Caki2 (cell line): ENCODE results near the gene SLC25A41. TPM values are rescaled to one million over a fixed set of nuclear protein-coding genes. Genes with fewer than 3 reads are reported as not detected.
"Not testable (repeated sequence)": the region's sequence is repeated elsewhere in the genome, so short reads cannot be mapped to it uniquely, and the experiment has no call there.

ENCODE experiments used
- DNase-seq: peaks from one replicate; pipeline ENCODE4 v3.0.0-alpha.2; 2015; ENCODE audit warnings: low read depth
- in situ Hi-C: cut with HindIII; loops from 2 replicates; pipeline ENCODE4 v1.10.0; 2016; ENCODE audit warnings: low sequenced_read_pairs, low pct_unique_long_range_greater_than_20kb, mixed read lengths
- total RNA-seq: library from RNA; depleted of rRNA; stranded (reverse); fragments of >200 nt; shearing (Covaris generic); gene quantifications from 2 replicates; pipeline ENCODE4 v1.2.3, GENCODE V29; 2014; ENCODE audit warnings: low replicate concordance

Gene SLC25A41
- total RNA-seq, 1 experiment from 2014 or later, result not detected

DNA sequence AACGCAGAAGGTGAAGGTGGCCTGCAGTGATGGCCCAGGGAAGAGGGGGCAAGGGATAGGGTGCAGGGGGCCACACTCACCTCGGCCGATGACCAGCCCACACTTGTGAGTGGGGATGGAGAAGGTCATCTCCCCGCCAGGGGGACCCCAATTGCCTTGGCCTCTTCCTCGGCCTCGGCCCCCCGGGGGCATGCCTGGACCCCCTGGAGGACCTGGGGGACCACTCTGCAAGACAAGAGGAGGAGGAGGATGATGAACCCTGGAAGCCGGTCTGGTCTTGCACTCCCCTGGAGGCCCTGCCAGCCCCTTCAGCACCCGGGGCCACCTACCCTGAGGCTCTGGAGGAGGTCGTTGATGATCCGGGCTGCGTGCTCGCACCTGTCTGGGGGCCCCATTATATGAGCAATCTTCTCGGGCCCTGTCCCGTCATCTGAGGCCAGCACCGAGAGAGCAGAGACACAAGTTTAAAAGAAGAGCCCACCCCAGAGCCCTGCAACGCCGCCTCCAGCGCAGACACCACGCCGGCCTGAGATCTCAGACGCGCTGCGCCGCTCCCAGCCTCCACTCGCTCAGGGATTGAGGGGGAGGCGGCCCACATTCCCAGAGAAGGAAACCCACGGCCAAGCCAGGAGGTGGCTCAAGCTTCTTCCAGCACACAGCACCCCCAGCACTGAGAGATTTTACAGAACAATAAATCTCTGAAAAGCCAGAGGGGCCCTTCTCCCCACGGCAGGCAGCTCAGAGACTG is 16.7 kb downstream of the SLC25A41 start:
- in situ Hi-C loops, result no loop called here
- DNase-seq, result no peak

DNA sequence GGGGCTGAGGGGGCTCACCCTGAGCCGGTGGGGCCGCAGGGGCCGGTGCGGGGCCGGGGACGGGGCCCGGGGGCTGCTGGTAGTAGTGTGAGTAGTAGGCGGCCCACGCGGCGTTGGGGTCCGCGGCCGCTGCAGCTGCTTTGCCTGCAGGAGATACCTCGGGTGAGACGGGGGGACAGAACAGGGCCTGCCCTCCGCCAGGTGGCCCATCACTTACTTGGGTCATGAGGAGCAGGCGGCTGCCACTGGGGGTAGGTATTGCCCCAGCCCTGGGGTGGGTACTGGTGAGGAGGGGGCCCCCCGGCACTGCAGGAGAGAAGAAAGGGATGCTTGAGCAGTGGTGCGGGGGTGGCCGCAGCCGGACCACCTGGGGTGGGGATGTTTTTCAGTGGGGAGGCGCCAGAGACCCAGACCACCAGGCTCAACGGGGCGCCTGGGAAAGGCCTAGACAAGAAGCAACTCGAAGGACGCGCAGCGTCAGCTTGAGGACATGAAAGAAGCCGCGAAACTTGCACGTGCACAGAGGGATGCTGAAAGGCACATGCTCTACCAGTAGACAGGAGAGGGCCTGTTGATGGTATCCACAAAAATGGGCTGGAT is 17.9 kb downstream of the SLC25A41 start:
- DNase-seq, result no peak
- in situ Hi-C loops, result no loop called here

DNA sequence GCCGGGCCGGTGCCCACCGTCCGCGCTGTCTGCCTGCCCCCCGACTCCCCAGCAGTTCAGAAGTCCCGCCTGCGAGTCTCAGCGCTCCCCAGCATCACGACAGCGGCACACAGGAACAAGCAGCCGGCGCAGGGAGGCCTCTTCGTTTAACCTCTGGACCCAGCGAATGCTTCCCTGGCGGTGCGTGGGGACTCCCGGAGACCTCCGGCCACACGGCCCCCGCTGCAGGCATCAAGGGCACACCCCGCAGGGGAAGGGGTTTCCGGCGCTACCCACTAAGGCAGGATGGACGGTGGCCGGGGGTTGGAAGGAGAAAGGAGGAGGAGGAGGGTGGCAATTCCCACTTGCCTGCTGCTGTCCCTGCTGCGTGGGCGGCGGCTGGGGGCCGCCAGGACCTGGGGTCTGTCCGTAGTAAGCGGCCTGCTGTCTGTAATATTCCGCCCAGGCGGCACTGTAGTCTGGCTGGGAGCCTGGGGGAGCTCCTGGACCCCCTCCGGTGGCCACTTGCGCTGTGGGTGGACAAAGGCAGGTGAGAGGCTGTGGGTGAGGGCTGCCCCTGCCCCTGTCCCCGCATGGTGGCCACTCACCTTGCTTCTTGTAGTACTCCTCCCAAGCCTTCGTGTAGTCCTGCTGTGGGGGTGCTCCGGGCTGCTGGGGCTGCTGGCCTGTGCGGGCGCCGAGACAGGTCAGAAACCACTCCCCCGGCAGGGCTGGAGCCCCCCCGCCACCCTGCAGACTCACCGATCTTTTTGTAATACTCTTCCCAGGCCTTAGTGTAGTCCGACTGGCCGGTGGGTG is 18.6 kb downstream of the SLC25A41 start:
- in situ Hi-C loops, result no loop called here
- DNase-seq, result no peak

DNA sequence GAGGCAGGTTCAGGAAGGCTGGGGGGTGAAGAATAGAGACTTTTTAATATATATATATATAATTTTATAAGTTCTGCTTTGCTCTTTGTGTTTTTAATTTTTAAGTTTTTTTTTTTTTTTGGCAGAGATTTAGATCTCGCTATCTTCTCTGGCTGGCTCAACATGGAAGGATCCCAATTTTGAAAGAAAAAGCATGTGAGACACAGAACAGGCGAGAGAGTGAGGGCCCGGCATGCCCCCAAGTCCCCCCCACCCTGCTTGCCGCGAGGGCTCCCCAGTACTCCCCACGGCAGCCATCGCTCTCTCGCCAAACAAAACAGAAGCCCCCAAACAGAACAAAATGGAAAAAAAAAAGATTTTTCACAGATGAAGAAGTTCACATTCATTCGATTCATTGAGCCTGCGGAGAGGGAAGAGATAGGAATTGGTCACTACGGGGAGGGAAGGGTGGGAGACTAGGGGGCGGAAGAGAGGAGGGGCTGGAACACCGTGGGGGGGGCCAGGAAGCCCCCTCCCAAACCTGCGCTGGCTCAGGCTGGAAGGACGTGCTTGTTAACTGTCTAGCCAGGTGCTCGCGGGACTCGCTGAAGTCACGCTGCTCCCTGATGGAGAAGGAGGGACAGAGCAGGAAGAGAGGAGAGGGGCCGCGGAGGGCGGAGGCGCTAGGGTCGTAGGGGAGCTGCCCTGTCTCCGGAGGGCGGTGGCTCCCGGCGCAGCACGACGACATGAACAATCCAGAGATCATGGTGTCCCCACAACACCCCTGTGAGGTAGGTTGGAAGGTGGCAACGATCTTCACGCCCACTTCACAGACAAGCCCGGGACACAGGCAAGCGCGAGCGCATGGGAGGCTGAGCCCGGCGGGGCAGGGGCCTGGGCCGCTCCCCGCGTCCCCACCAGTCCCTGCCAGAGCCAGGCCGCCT is 19.6 kb downstream of the SLC25A41 start:
- DNase-seq, result no peak
- in situ Hi-C loops, result no loop called here

DNA sequence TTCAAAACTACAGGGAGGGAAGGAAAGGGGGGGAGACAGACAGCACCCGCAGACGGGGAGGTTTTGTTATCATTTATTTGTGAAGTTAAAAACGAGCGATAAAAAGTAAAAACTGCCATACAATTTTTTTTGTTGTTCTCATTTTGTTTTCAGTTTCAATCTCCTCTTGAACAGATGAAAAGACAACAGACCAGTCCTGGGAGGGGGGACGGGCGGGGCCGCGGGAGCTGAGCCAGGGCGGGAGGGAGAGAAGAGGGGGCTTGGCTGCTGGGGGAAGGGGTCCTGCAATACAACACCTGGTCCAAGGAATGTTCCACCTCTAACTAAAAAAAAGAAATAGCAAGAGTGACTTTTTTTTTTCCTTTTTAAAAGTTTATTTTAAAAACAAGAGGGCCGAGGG is 20.3 kb downstream of the SLC25A41 start:
- DNase-seq, result no peak
- in situ Hi-C loops, result no loop called here

DNA sequence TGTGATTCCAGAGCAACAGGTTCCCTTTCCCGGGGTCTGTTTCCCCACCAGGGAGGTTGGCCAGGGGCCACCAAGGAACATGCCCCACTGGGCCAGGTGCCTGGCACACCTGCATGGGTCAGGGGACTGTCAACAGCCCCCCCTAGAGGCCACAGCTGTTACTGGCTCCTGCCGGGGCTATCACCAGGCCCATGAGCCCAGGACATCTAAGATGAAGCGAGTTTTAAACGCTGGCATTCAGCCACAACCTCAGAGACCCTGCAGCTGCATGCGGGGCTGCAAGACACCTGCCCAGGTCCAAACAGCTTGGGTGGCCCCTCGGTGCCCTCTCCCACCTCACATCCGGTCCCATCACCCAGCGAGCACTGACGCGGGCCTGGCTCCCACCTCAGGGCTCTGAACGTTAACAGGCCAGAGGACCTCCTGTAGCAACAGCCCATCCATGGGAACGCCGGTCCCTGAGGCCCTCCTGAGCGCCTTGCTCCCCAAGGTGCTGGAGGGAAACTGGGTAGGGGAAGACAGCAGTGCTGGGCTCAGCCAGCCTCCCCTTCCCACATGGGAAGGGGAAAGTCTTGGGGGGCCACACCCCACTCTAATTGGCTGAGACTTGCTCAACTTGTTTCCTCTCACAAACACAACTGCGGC is 21.0 kb downstream of the SLC25A41 start:
- in situ Hi-C loops, result no loop called here
- DNase-seq, result no peak

DNA sequence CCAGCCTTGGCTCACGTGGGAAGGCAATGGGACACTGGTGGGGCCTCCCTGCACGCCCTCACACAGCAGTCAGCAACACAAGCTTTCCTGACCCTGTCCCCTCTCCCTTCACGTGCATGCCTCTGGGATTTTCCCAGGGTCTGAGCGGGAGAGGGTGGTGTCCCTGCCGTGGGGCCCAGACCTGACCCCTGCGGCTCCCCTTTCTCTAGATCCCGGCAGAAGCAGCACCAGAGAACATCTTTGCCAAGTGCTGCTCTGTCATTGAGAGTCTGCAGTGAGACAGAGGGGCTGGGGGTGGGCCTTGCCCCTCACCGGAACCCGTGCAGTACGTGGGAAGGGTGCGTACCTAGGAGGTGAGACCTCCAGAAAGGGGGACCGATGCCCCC is 21.5 kb downstream of the SLC25A41 start:
- in situ Hi-C loops, result no loop called here
- DNase-seq, result no peak

DNA sequence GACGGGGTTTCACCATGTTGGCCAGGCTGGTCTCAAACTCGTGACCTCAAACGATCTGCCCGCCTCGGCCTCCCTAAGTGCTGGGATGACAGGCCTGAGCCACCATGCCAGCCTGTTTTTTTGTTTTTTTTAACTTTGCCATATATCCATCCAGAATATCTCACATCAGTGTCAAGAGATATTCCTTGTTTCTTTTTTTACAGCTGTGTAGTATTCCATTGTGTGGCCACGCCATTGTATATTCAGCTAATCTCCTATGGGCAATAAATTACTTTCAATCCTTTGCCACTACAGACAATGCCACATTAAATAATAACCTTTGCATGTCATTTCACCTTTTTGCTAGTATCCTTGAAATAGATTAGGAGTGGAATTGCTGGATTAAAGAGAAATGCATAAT is 24.2 kb downstream of the SLC25A41 start:
- in situ Hi-C loops, result no loop called here
- DNase-seq, result no peak

DNA sequence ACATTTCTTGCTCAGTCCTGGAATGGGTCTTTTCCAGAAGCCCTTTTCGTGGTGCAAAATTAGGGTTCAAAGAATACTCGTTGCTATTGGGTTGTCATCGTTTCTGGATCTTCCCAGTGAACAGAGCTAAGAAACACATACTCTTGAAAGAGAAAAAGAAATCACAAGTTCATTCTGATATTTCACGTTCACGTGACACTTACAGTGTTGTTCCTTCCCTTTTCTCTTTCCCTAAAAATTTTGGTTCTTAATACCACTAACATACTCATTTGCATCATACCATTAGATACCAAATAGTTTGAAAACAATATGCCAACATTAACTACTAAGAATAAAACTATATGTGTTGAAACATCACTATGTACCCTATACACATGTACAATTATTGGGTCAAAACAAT is 27.2 kb downstream of the SLC25A41 start:
- DNase-seq, result no peak
- in situ Hi-C loops, result no loop called here

DNA sequence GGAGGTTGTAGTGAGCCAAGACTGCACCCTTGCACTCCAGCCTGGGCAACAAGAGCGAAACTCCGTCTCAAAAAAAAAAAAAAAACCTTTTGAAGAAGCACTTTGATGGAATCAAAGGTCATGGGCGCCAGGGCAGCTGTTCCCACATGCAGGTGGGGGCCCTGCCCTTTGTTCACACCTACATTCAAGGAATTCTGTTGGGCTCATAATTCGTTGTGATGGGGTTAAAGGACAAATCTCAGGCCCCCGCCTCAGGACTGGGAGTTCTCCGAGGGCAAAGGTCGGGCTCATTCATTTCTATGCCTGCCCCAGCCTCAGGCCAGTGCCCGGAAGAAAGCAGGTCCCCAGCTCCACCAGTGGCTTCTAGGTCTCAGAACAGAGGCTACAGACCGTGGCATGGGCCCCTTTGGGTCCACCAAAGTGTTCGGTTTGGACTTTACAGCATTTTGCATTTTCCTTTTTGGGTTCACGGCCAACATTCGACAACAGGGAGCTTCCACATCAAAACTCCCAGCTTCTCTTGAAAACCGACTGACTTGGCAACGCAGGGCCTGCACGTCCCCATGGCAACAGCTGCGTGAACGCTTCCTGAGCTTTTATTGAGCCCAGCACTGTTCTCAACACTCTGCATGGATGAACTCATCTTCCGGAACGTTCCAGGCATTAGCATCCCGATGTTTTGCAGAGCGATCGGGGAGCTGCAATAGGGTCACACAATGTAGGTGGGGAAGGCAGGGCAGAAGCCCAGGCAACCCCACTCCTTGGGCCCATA is 30.5 kb downstream of the SLC25A41 start:
- in situ Hi-C loops, result no loop called here

DNA sequence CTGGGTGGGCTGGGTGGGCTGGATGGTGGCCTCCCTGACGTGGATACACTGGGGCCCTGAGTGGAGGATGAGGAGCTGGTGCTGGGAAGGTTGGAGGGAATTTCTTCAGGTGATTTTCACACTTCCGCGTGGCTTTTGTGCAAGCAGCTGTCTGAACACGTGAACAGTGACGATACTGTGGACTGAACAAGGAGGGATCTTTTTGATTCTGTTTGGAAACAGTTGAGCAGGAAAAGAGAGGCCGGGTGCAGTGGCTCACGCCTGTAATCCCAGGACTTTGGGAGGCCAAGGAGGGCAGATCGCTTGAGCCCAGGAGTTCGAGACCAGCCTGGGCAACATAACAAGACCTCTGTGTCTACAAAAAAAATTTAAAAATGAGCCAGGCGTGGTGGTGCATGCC is 31.5 kb downstream of the SLC25A41 start:
- in situ Hi-C loops, result no loop called here
- no peak for DNase-seq

More for the DNA sequence above, 30.5 kb downstream of the SLC25A41 start:
- no peak for DNase-seq

DNA sequence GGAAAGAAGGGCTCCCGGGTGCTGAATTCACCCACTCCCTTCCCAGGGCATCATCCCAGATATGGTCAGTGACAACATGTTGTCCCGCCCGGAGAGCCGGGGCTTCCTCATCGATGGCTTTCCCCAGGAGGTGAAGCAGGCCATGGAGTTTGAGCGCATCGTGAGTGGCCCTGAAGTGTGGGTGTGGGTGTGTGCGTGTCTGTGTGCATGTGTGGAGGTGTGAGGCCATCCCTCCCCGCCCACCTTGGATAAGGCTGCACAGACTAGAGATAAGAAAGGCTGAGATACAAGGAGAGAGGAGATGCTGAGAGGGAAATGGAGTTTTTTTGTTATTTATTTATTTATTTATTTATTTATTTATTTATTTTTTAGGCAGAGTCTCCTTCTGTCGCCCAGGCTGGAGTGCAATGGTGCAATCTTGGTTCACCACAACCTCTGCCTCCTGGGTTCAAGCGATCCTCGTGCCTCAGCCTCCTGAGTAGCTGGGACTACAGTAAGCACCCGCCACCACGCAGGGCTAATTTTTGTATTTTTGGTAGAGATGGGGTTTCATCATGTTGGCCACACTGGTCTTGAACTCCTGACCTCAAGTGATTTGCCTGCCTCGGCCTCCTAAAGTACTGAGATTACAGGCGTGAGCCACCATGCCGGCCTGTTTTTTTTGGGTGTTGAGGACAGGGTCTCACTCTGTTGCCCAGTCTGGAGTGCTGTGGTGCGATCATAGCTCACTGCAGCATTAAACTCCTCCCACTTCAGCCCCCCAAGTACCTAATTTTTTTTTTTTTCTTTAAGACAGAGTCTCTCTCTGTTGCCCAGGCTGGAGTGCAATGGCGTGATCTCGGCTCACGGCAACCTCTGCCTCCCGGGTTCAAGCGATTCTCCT is 33.3 kb downstream of the SLC25A41 start:
- DNase-seq, in situ Hi-C loops: not testable (repeated sequence)

DNA sequence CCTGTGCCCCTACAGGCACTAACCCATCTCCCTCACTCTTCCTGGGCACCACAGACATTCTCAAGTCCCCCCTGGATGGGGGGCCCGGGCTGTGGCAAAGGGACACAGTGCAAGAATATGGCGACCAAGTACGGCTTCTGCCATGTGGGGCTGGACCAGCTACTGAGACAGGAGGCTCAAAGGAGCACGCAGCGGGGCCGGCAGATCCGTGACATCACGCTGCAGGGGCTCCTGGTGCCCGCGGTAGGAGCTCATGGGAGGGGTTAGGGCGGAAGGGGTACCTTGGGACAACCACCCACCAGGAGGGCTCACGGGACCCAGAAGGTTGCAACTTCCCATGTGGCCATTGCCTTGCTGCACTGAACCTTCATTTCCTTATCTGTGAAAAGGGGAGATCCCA is 37.3 kb downstream of the SLC25A41 start:
- DNase-seq, result no peak
- in situ Hi-C loops, result no loop called here

DNA sequence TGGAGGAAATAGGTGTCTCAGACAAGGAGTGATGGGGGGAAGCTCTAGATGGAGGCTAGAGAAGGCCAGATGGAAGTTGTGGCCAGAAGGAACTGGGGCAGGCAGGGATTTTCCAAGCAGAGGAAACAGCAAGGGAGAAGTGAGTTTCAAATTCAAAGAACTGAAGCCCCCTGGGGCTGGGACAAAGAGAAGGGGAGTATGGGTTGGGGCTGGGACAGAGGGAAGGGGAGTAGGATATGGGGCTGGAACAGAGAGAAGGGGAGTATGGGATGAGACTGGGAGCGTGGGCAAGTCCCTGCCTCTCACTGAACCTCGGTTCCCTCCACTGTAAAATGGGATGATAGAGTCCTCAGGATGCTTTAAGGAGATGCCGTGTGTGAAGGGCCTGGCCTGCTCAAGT is 38.7 kb downstream of the SLC25A41 start:
- in situ Hi-C loops, result no loop called here
- no peak for DNase-seq

DNA sequence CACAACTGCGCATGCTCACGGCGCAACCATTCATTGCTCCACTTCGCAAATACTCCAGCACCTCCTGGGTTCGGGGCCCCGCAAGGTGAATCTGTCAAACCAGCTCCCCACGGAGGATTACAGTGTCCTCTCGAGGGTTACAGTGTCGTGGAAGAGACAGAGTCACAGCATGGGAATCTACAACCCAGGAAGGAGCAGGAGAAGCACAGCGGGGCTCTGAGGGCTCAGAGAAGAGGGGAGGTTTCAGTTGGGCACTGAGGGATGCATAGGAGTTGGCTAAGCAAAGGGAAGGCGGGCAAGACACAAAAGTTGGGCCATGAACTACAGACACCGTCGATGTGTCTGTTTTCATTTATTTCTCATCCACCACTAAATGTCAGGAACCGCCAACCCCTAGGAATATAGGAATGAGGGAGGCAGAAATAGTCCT is 39.6 kb downstream of the SLC25A41 start:
- DNase-seq, result no peak
- in situ Hi-C loops, result no loop called here
